Colonic mucosa (tissue), 4 donors: Measurements from ENCODE around the gene ARHGEF40. TPM values are rescaled to one million over a fixed set of nuclear protein-coding genes. Genes with fewer than 3 reads are reported as not detected.

Experiments
- DNase-seq: peaks from one replicate; pipeline ENCODE4 v3.0.0-alpha.2; 2020
- H3K27ac ChIP-seq: fragments of 200-600 bp; one replicate; pipeline ENCODE4 v1.8.0; 2021
- H3K27me3 ChIP-seq: fragments of 200-600 bp; one replicate; pipeline ENCODE4 v1.8.0; 2021
- H3K36me3 ChIP-seq: fragments of 200-600 bp; one replicate; pipeline ENCODE4 v1.8.0; 2021
- H3K4me1 ChIP-seq: fragments of 200-600 bp; one replicate; pipeline ENCODE4 v1.8.0; 2021; ENCODE audit warnings: mild to moderate bottlenecking
- H3K4me3 ChIP-seq: fragments of 200-600 bp; one replicate; pipeline ENCODE4 v1.8.0; 2021
- H3K9ac ChIP-seq, 2 donors: one replicate each; pipeline ENCODE4 v1.7.0; 2013; ENCODE audit warnings: control low read depth in 2 of 2, low read depth in 2 of 2, low read length in 2 of 2
- H3K9me3 ChIP-seq: fragments of 200-600 bp; one replicate; pipeline ENCODE4 v1.8.0; 2021
- intact Hi-C: fragments of 100-400 bp; cut with DNase I; formaldehyde crosslinking; loops from one replicate; pipeline ENCODE4 v1.14.1; 2022
- total RNA-seq, 2 donors: library from RNA; stranded (reverse); fragmentation: NEBNext Ultra II Directional in 1 of 2; extraction: Animal tissue kit (Norgen Biotek cat#: 25700) in 1 of 2; gene quantifications; one replicate each; pipeline ENCODE4 v1.2.1, GENCODE V29; 2021
- TF ChIP-seq, protein P1 (sequence below): fragments of 200-600 bp; IDR thresholded peaks from one replicate; pipeline ENCODE4 v1.8.0; 2022; ENCODE audit warnings: antibody characterized with exemption, mild to moderate bottlenecking
- donor health status: healthy.
- donor health status: DM: no; HTN: no; CAD: no.
- donor health status: DM: no; HTN: no; CAD: no.

Gene ARHGEF40
- total RNA-seq, 2 donors from 2014 or later: 49.5 to 66.9 TPM

GRCh38 chr14:21084396-21084795 is 14.3 kb downstream of the ARHGEF40 start:
- TF ChIP-seq, protein P1, sequence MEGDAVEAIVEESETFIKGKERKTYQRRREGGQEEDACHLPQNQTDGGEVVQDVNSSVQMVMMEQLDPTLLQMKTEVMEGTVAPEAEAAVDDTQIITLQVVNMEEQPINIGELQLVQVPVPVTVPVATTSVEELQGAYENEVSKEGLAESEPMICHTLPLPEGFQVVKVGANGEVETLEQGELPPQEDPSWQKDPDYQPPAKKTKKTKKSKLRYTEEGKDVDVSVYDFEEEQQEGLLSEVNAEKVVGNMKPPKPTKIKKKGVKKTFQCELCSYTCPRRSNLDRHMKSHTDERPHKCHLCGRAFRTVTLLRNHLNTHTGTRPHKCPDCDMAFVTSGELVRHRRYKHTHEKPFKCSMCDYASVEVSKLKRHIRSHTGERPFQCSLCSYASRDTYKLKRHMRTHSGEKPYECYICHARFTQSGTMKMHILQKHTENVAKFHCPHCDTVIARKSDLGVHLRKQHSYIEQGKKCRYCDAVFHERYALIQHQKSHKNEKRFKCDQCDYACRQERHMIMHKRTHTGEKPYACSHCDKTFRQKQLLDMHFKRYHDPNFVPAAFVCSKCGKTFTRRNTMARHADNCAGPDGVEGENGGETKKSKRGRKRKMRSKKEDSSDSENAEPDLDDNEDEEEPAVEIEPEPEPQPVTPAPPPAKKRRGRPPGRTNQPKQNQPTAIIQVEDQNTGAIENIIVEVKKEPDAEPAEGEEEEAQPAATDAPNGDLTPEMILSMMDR: no peak
- no peak for DNase-seq
- no peak overlapping the region for H3K4me3 ChIP-seq
- no peaks in the 10 kb centered on the region for H3K9me3 ChIP-seq
- intact Hi-C loops: no loop called here
- no peak overlapping the region for H3K9ac ChIP-seq
- peaks cover 4% of the 10 kb centered on the region for H3K4me1 ChIP-seq
- no peaks in the 10 kb centered on the region for H3K27me3 ChIP-seq
- H3K27ac ChIP-seq: no peak overlapping the region
- peaks cover 16% of the 10 kb centered on the region for H3K36me3 ChIP-seq

GRCh38 chr14:21084998-21085853 is 15.1 kb downstream of the ARHGEF40 start:
- DNase-seq: no peak
- peaks cover 4% of the 10 kb centered on the region for H3K4me1 ChIP-seq
- no peak overlapping the region for H3K4me3 ChIP-seq
- intact Hi-C loops: no loop called here
- H3K9me3 ChIP-seq: no peaks in the 10 kb centered on the region
- TF ChIP-seq, protein P1: no peak
- no peak overlapping the region for H3K27ac ChIP-seq
- peaks cover 13% of the 10 kb centered on the region for H3K36me3 ChIP-seq
- no peaks in the 10 kb centered on the region for H3K27me3 ChIP-seq
- no peak overlapping the region for H3K9ac ChIP-seq

- H3K36me3 ChIP-seq: peaks cover 3% of the 10 kb centered on the region
- H3K9ac ChIP-seq: no peak overlapping the region
- no peaks in the 10 kb centered on the region for H3K9me3 ChIP-seq
- no peak for DNase-seq
- H3K27me3 ChIP-seq: no peaks in the 10 kb centered on the region
- no peak overlapping the region for H3K4me3 ChIP-seq
- TF ChIP-seq, protein P1: no peak
- intact Hi-C loops: no loop called here
- H3K27ac ChIP-seq: no peak overlapping the region
- peaks cover 4% of the 10 kb centered on the region for H3K4me1 ChIP-seq
These were observed 16.8 kb downstream of the ARHGEF40 start for GRCh38 chr14:21086908-21087293.

DNA sequence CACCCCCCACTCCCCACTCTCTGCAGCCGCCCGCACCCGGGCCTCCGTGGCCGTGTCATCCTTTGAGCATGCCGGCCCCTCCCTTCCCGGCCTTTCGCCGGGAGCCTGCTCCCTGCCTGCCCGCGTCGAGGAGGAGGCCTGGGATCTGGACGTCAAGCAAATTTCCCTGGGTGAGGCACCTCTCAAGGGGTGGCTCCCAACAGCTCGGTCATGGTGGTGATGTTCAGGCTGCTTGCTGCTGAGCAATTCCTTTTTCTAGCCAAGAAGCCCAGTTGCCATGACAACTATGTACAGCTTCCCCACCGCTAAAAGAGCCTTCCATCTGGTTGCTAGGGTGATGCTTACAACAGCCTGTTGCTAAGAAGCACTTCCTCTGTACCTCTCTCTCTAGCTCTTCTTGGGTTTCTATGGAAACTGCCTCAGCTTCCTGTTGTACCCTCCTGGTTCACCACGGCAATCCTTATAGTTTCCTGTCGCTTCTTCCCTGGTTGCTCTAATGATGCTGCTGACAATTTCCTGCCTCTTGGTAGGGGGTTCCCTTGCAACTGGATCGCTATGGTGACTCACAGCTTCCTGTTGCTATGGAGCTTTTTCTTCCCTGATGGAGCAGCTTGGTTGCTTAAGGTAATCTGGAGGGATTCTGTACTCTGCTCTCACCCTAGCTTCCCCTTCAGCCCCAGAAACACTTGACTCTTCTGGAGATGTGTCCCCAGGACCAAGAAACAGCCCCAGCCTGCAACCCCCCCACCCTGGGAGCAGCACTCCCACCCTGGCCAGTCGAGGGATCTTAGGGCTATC is 17.4 kb downstream of the ARHGEF40 start:
- DNase-seq: no peak
- peaks cover 4% of the 10 kb centered on the region for H3K4me1 ChIP-seq
- intact Hi-C loops: no loop called here
- no peaks in the 10 kb centered on the region for H3K27me3 ChIP-seq
- TF ChIP-seq, protein P1: no peak
- no peaks in the 10 kb centered on the region for H3K36me3 ChIP-seq
- H3K27ac ChIP-seq: no peak overlapping the region
- no peaks in the 10 kb centered on the region for H3K9me3 ChIP-seq
- H3K4me3 ChIP-seq: no peak overlapping the region
- H3K9ac ChIP-seq: peak overlapping the region in 1 of 2 donors; percentile 46

GRCh38 chr14:21088687-21089086 is 18.6 kb downstream of the ARHGEF40 start:
- H3K27me3 ChIP-seq: no peaks in the 10 kb centered on the region
- intact Hi-C loops: no loop called here
- H3K36me3 ChIP-seq: no peaks in the 10 kb centered on the region
- no peak for DNase-seq
- H3K9ac ChIP-seq: peak overlapping the region; percentile 16 to 62
- H3K27ac ChIP-seq: peak overlapping the region; percentile 53
- peaks cover 4% of the 10 kb centered on the region for H3K4me1 ChIP-seq
- H3K4me3 ChIP-seq: no peak overlapping the region
- TF ChIP-seq, protein P1: no peak
- no peaks in the 10 kb centered on the region for H3K9me3 ChIP-seq
